Loucy (cell line): ENCODE measurements around the gene ABLIM1.

Experiments
- H2AFZ ChIP-seq: fragments of 200-600 bp; sonication (generic); 2 replicates; pipeline ENCODE4 v1.6.0; 2016; ENCODE audit warnings: antibody characterized with exemption, mild to moderate bottlenecking, low read length, moderate library complexity
- H3F3A ChIP-seq: fragments of 200-600 bp; 2 replicates; pipeline ENCODE4 v1.6.0; 2016; ENCODE audit warnings: antibody characterized with exemption, low read depth, mild to moderate bottlenecking
- H3K27me3 ChIP-seq: fragments of 200-600 bp; sonication (generic); 2 replicates; pipeline ENCODE4 v1.6.1; 2014; ENCODE audit warnings: low read length, mild to moderate bottlenecking; ENCODE audit not compliant: insufficient read depth, poor library complexity, severe bottlenecking
- H3K36me3 ChIP-seq: fragments of 200-600 bp; sonication (generic); 2 replicates; pipeline ENCODE4 v1.6.1; 2016; ENCODE audit warnings: low read length; ENCODE audit not compliant: insufficient read depth
- H3K4me1 ChIP-seq: fragments of 200-600 bp; sonication (generic); 2 replicates; pipeline ENCODE4 v1.5.1; 2014; ENCODE audit warnings: low read length, mild to moderate bottlenecking; ENCODE audit not compliant: insufficient read depth, poor library complexity, severe bottlenecking
- H3K4me2 ChIP-seq: fragments of 200-600 bp; sonication (generic); 2 replicates; pipeline ENCODE4 v1.6.0; 2014; ENCODE audit warnings: antibody characterized with exemption, low read length, low read depth, mild to moderate bottlenecking; ENCODE audit not compliant: poor library complexity, severe bottlenecking
- H3K4me3 ChIP-seq: fragments of 200-600 bp; sonication (generic); 2 replicates; pipeline ENCODE4 v1.5.1; 2014; ENCODE audit warnings: low read length, mild to moderate bottlenecking, mixed read lengths; ENCODE audit not compliant: poor library complexity, severe bottlenecking
- H3K79me2 ChIP-seq: fragments of 200-600 bp; sonication (generic); 2 replicates; pipeline ENCODE4 v1.6.1; 2014; ENCODE audit warnings: low read length; ENCODE audit not compliant: insufficient read depth
- H3K9ac ChIP-seq: fragments of 200-600 bp; sonication (generic); 2 replicates; pipeline ENCODE4 v1.6.0; 2014; ENCODE audit warnings: mild to moderate bottlenecking, low read depth, low read length, moderate library complexity; ENCODE audit not compliant: poor library complexity, severe bottlenecking
- H3K9me2 ChIP-seq: fragments of 200-600 bp; sonication (generic); replicated peaks from 2 replicates; pipeline ENCODE4 v1.6.1; 2016; ENCODE audit warnings: low read depth, low read length, mixed read lengths
- H3K9me3 ChIP-seq: fragments of 200-600 bp; sonication (generic); 2 replicates; pipeline ENCODE4 v1.6.1; 2014; ENCODE audit warnings: mild to moderate bottlenecking, antibody characterized with exemption, low read length, low read depth; ENCODE audit not compliant: insufficient read depth
- H4K20me1 ChIP-seq: fragments of 200-600 bp; sonication (generic); 2 replicates; pipeline ENCODE4 v1.6.0; 2014; ENCODE audit warnings: antibody characterized with exemption, low read length, mild to moderate bottlenecking; ENCODE audit not compliant: insufficient read depth, poor library complexity, severe bottlenecking
- EZH2phosphoT487 ChIP-seq: fragments of 200-600 bp; IDR thresholded peaks from 2 replicates; pipeline ENCODE4 v1.6.1; 2018; ENCODE audit warnings: antibody characterized with exemption, mild to moderate bottlenecking, moderate library complexity, borderline replicate concordance
- TF ChIP-seq, protein P1 (sequence below): fragments of 200-600 bp; sonication (generic); conservative IDR thresholded peaks from 2 replicates; pipeline ENCODE4 v1.5.1; 2014; ENCODE audit warnings: mild to moderate bottlenecking, antibody characterized with exemption, low read length

Gene ABLIM1

DNA sequence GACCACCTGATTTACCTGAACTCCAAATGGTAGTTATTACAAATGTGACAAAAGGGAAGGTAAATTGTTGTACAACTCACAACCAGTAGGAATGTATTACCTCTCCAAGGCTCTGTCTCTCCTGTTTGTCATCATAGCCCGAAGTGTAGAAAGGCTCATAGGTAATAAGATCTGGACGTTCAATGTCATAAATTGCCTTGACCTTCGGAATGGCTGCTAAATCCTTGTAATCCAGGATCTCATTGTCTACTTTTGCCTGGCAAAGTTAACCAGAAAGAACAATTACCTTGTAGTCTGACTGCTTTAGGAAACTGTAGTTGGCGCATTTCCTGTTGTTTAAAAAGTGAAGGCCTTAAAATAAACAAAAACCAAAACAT lies 185.2 kb downstream of the ABLIM1 start:
- no peaks in the 10 kb centered on the region for H3K9me3 ChIP-seq
- H3K36me3 ChIP-seq = peaks cover 45% of the 10 kb centered on the region; the same call in 1 of the 2 replicates
- no peaks in the 10 kb centered on the region for H4K20me1 ChIP-seq
- H3K4me1 ChIP-seq = no peaks in the 10 kb centered on the region
- no peak overlapping the region for H2AFZ ChIP-seq
- no peaks in the 10 kb centered on the region for H3K9me2 ChIP-seq
- H3K9ac ChIP-seq = no peak overlapping the region
- no peak for TF ChIP-seq EZH2phosphoT487
- TF ChIP-seq, protein P1, sequence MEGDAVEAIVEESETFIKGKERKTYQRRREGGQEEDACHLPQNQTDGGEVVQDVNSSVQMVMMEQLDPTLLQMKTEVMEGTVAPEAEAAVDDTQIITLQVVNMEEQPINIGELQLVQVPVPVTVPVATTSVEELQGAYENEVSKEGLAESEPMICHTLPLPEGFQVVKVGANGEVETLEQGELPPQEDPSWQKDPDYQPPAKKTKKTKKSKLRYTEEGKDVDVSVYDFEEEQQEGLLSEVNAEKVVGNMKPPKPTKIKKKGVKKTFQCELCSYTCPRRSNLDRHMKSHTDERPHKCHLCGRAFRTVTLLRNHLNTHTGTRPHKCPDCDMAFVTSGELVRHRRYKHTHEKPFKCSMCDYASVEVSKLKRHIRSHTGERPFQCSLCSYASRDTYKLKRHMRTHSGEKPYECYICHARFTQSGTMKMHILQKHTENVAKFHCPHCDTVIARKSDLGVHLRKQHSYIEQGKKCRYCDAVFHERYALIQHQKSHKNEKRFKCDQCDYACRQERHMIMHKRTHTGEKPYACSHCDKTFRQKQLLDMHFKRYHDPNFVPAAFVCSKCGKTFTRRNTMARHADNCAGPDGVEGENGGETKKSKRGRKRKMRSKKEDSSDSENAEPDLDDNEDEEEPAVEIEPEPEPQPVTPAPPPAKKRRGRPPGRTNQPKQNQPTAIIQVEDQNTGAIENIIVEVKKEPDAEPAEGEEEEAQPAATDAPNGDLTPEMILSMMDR = no peak
- H3K4me2 ChIP-seq = no peak overlapping the region
- no peaks in the 10 kb centered on the region for H3K27me3 ChIP-seq
- no peaks in the 10 kb centered on the region for H3K79me2 ChIP-seq
- H3F3A ChIP-seq = peaks cover 2% of the 10 kb centered on the region; the same call in 1 of the 2 replicates
- H3K4me3 ChIP-seq = no peak overlapping the region

DNA sequence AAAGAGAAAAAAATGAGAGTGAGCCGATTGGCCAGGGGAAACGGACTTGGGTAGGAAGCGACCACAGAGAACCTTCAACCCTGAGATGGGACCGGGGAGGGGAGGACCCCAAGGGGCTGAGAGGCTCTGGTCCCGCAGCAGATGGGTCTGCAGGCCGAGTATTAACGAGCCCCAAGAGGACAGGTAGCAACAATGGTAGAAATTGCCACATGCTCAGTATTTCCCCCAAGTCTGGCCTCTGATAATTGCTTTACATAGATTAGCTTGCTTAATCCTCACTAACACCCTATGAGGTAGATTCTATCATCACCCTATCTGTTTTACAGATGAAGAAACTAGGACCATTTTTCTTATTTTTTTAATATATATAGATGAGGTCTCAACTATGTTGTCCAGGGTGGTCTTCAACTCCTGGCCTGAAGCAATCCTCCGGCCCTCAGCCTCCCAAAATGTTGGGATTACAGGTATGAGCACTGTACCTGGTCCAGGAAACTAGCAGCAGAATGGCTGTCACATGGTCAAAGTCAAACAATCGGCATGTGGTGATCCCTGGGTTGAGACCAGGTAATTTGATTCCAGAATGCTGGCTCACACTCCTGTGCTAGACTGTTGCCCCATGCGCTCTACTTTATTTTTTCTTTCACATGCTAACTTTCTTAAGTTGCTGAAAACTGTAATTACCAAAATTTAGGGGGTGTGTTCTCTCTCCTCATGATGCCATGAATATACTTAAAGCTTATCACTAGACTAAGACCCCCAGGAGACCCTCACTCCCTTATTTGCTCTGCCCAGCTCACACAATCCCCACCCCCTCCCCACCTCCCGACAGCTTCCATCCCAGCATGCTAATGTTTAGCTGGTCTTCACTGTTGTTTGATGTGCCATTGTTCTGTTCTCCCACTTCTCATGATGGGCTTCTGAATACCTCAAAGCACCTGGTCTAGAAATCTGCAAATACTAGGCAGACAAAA lies 185.9 kb downstream of the ABLIM1 start:
- Histone ChIP-seq H3K9me3 (no peaks in the 10 kb centered on the region), H3K4me2 (no peak overlapping the region), H3K9ac (no peak overlapping the region), H3K4me3 (no peak overlapping the region), H4K20me1 (no peaks in the 10 kb centered on the region), H3K36me3 (peaks cover 52% of the 10 kb centered on the region; the same call in 1 of the 2 replicates), H3K4me1 (no peaks in the 10 kb centered on the region), H3K27me3 (no peaks in the 10 kb centered on the region), H3K79me2 (no peaks in the 10 kb centered on the region), H3F3A (peaks cover 2% of the 10 kb centered on the region; the same call in 1 of the 2 replicates), H3K9me2 (no peaks in the 10 kb centered on the region), H2AFZ (no peak overlapping the region)
- TF ChIP-seq, protein P1 = no peak
- no peak for TF ChIP-seq EZH2phosphoT487

DNA sequence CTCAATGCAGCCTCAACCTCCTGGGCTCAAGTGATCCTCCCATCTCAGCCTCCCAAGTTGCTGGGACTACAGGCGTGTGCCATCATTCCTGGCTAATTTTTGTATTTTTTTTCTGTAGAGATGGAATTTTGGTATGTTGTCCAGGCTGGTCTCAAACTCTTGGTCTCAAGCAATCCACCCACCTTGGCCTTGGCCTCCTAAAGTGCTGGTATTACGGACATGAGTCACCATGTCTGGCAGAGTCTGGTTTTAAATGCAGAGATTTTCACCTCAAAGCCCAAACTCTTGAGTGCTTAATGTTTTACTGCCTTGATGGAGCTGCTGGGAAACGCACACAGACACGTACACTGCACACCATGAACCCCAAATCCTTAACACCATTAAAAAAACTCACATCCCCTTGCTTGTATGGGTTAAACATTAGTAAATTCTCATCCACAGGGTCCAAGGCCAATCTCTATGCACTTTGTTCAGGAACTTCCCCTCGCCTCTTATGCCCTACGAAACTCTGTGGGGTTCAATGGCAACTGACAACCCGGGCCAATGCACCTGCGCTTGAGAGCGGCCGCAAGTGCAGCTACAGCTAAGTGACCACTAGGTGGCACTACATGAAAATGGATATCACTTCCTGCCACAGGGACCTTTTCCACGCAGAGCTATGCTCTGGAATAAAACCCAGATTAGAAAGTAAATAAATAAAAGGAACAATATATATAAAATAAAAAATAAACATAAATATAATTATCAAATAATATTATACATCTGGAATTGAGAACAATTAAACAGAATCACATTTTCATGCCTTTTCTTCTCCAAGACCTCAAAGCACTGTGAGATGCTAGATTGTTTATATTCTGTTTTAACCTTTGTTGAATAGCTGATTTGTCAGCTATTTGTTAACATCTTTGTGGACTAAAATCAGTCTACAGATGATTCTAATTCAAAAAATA lies 186.8 kb downstream of the ABLIM1 start:
- H3K79me2 ChIP-seq = no peaks in the 10 kb centered on the region
- no peaks in the 10 kb centered on the region for H3K4me1 ChIP-seq
- H3K36me3 ChIP-seq = peaks cover 56% of the 10 kb centered on the region; the same call in 1 of the 2 replicates
- TF ChIP-seq EZH2phosphoT487 = no peak
- TF ChIP-seq, protein P1 = peak; percentile 85
- H3K9me3 ChIP-seq = no peaks in the 10 kb centered on the region
- peaks cover 2% of the 10 kb centered on the region; the same call in 1 of the 2 replicates for H3F3A ChIP-seq
- H3K4me3 ChIP-seq = no peak overlapping the region
- H4K20me1 ChIP-seq = no peaks in the 10 kb centered on the region
- no peaks in the 10 kb centered on the region for H3K9me2 ChIP-seq
- H2AFZ ChIP-seq = no peak overlapping the region
- H3K27me3 ChIP-seq = no peaks in the 10 kb centered on the region
- no peak overlapping the region for H3K4me2 ChIP-seq
- no peak overlapping the region for H3K9ac ChIP-seq
